ENCODE measurements around the gene ADIPOQ.
"Not testable (repeated sequence)": the region's sequence is repeated elsewhere in the genome, so short reads cannot be mapped to it uniquely, and the experiment has no call there.

The ADIPOQ gene

GRCh38 chr3:186826410-186826975 is 16.0 kb upstream of the ADIPOQ start:
- no peak for DNase-seq (ENCODE audit: low read depth in 2 of 2)

GRCh38 chr3:186826976-186827857 is 15.3 kb upstream of the ADIPOQ start:
- DNase-seq (ENCODE audit: low read depth in 2 of 2) = peak; percentile 60 to 76

DNA sequence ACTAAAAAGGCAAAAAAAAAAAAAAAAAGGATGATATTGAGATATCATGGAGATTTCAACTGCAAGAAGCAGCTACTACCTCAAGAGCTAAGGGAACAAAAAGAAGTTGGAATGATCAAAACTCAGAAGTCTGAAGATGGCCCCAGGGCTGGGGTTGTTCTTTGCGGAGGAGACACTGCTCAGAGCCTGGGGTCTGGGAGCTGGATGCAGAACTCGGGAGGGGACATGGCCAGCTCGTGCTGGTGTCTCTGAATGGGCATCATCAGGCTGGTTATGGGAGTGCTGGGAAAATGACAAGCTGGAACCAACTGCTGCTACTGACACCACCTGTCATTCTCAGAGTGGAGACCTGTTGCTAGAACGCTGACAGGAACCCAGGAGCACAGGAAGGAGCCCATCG is 14.2 kb upstream of the ADIPOQ start:
- no peak for DNase-seq (ENCODE audit: low read depth in 2 of 2)

DNA sequence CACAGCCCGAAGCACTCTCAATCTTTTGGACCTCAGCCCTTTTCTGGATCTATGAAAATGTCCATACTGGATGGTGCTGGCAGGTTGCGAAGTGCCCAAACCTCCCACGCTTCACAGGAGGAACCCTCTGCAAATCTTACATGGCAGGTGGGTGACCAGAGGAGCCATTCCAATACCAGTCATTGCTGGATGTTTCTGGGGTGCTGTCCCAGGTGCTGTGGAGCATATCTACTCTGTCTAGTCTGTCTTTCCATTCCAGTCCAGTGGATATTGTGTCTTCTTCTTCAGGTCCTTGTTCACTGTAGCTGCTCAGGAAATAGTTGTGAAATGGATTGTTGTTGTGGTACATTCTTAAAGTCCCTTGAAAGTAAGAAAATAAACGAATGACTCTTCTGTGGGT is 10.7 kb upstream of the ADIPOQ start:
- no peak for DNase-seq (ENCODE audit: low read depth in 2 of 2)

DNA sequence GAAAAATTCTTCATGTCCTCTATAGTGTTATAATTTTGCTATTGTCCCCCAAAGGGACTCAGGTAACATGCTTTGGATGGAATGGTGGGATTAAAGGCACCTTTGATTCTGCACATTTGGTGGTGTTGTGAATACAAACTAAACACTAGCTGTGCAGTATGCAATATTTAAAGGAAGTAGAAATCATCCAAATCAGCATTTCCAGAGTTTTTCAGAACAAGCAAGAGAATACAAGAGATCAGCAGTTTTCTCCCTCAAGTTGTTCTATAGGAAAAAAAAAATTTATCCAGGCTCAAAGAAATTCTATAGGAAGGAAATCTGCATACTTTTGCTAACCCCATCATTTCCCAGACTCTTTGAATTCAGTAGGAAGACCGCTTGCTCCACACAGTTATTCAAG is 10.2 kb upstream of the ADIPOQ start:
- DNase-seq (ENCODE audit: low read depth in 2 of 2) = no peak

GRCh38 chr3:186839874-186840641 is 2.5 kb upstream of the ADIPOQ start:
- no peak for DNase-seq (ENCODE audit: low read depth in 2 of 2)

GRCh38 chr3:186841620-186842019 is 890 bp upstream of the ADIPOQ start:
- no peak for DNase-seq (ENCODE audit: low read depth in 2 of 2)

DNA sequence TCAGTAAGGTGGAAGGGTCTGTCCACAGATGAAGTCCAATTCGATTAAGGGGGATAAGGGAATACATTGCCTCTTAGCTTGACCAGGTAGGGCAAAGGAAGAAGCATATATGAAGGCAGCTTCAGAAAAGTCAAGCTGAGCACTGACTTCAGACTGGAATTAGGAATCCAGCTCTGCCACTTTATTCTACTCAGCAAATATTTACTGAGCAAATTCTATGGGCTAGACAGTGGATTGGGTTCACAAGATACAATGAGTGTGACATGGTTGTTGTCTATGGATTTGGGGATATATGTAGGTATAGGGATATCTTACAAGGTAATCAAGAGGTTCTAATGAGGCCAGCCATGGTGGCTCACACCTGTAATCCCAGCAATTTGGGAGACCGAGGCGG is 526 bp downstream of the ADIPOQ start:
- DNase-seq (ENCODE audit: low read depth in 2 of 2) = no peak

GRCh38 chr3:186844908-186845307 is 2.4 kb downstream of the ADIPOQ start:
- no peak for DNase-seq (ENCODE audit: low read depth in 2 of 2)

- DNase-seq (ENCODE audit: low read depth in 2 of 2) = no peak
Observed at GRCh38 chr3:186845756-186846155, 3.2 kb downstream of the ADIPOQ start.

DNA sequence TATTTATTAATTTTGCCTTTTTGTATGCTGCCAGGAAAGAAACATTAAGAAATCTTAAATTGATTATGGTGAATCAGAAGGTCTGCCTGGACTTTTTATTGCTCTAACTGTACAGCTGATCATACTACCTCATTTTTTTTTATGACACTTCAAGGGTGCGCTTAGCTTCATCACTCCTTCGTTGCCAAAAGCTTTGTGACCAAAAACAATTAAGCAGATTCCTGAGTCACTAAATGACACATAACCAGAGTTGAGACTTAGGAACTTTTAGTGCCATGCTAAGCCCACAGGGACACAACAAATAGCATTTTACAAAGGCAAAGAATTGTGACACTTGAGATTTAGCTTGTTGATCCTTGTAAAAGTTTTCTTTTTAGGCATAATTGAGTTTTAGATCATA is 4.9 kb downstream of the ADIPOQ start:
- no peak for DNase-seq (ENCODE audit: low read depth in 2 of 2)

DNA sequence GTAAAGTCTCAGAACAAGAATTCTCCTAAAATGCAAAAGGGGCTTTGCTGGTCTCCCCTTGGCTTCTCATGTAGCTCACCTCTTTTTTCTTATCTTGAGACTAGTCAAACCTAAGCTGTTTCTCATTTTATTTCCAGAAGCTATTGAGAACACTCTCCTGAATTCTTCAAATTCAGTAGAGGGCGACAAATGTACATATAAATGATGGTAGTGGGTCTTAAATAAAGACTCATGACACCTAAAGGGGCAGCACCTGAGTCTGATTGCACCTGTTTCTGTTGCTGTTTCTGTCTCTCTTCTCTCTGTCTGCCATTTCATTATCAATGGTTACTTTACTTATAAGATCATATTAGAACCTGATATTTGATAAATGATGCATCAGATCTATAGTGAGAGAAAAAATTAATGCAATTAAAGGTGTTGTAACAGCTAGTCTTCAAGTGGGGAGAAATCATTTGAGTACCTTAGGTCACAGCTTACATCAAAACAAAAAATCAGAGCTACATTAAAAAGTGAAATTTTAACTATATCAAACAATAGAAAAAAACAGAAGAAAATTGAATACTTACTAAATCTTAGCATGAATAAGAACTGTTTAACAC is 7.0 kb downstream of the ADIPOQ start:
- no peak for DNase-seq (ENCODE audit: low read depth in 2 of 2)

GRCh38 chr3:186851835-186852234 is 9.3 kb downstream of the ADIPOQ start:
- not testable (repeated sequence) for DNase-seq (ENCODE audit: low read depth in 2 of 2)

DNA sequence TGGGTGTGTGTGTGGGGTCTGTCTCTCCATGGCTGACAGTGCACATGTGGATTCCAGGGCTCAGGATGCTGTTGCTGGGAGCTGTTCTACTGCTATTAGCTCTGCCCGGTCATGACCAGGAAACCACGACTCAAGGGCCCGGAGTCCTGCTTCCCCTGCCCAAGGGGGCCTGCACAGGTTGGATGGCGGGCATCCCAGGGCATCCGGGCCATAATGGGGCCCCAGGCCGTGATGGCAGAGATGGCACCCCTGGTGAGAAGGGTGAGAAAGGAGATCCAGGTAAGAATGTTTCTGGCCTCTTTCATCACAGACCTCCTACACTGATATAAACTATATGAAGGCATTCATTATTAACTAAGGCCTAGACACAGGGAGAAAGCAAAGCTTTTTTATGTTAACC is 10.5 kb downstream of the ADIPOQ start:
- DNase-seq (ENCODE audit: low read depth in 2 of 2) = no peak

DNA sequence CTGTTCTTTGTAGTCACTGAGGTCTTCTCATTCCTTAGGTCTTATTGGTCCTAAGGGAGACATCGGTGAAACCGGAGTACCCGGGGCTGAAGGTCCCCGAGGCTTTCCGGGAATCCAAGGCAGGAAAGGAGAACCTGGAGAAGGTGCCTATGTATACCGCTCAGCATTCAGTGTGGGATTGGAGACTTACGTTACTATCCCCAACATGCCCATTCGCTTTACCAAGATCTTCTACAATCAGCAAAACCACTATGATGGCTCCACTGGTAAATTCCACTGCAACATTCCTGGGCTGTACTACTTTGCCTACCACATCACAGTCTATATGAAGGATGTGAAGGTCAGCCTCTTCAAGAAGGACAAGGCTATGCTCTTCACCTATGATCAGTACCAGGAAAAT is 11.6 kb downstream of the ADIPOQ start:
- DNase-seq (ENCODE audit: low read depth in 2 of 2) = no peak

GRCh38 chr3:186854954-186855353 is 12.4 kb downstream of the ADIPOQ start:
- no peak for DNase-seq (ENCODE audit: low read depth in 2 of 2)

- no peak for DNase-seq (ENCODE audit: low read depth in 2 of 2)
Observed at GRCh38 chr3:186857743-186858142, 15.2 kb downstream of the ADIPOQ start.

- DNase-seq (ENCODE audit: low read depth in 2 of 2) = not testable (repeated sequence)
Observed at GRCh38 chr3:186865215-186865853, 22.8 kb downstream of the ADIPOQ start.

DNA sequence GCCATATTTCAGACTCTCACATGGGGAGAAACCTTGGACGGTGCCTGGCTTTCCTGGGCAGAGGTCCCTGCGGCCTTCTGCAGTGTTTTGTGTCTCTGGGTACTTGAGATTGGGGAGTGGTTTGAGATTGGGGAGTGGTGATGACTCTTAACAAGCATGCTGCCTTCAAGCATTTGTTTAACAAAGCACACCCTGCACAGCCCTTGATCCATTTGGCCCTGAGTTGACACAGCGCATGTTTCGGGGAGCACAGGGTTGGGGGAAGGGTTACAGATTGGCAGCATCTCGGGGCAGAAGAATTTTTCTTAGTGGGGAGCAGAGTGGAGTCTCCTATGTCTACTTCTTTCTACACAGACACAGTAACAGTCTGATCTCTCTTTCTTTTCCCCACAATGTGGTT is 23.6 kb downstream of the ADIPOQ start:
- DNase-seq (ENCODE audit: low read depth in 2 of 2) = not testable (repeated sequence)

- DNase-seq (ENCODE audit: low read depth in 2 of 2) = no peak
Observed at GRCh38 chr3:186869253-186870100, 27.0 kb downstream of the ADIPOQ start.
